ENCODE measurements around the gene PLD4.
"Not testable (repeated sequence)": the region's sequence is repeated elsewhere in the genome, so short reads cannot be mapped to it uniquely, and the experiment has no call there.

The PLD4 gene

GRCh38 chr14:104942586-104942985 is 17.9 kb downstream of the PLD4 start:
- no peak for DNase-seq

- DNase-seq, result not testable (repeated sequence)
Measured at GRCh38 chr14:104943216-104944015, 18.7 kb downstream of the PLD4 start.

GRCh38 chr14:104944016-104944308 is 19.3 kb downstream of the PLD4 start:
- not testable (repeated sequence) for DNase-seq

- DNase-seq, result not testable (repeated sequence)
Measured at GRCh38 chr14:104944436-104945205, 19.9 kb downstream of the PLD4 start.

DNA sequence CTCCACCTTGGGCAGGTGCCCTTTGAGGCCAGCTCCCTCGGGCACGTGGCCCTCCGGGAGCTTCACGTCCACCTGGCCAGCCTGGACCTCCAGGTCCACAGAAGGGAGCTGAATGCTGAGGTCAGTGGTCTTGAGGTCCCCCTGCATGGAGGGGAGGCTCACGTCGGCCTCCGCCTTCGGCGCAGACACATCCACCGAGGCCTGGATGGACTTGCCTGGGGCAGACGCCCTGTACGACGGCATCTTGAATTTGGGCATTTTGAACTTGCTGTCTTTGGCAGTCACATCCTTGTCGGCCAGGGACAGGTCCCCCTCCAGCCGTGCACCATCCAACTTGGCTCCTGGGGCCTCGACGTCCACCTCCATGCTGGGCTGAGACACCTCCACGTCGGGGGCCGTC is 20.6 kb downstream of the PLD4 start:
- DNase-seq, result not testable (repeated sequence)

- not testable (repeated sequence) for DNase-seq
Measured at GRCh38 chr14:104945986-104946965, 21.6 kb downstream of the PLD4 start.

DNA sequence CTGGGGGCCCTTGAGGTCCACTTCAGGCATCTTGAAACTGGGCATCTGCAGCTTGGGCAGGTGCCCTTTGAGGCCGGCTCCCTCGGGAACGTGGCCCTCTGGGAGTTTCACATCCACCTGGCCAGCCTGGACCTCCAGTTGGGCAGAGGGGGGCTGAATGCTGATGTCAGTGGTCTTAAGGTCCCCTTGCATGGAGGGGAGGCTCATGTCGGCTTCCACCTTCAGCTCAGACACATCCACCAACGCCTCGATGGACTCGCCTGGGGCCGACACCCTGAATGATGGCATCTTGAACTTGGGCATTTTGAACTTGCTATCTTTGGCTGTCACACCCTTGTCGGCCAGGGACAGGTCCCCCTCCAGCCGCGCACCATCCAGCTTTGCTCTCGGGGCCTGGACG is 22.5 kb downstream of the PLD4 start:
- DNase-seq, result not testable (repeated sequence)

DNA sequence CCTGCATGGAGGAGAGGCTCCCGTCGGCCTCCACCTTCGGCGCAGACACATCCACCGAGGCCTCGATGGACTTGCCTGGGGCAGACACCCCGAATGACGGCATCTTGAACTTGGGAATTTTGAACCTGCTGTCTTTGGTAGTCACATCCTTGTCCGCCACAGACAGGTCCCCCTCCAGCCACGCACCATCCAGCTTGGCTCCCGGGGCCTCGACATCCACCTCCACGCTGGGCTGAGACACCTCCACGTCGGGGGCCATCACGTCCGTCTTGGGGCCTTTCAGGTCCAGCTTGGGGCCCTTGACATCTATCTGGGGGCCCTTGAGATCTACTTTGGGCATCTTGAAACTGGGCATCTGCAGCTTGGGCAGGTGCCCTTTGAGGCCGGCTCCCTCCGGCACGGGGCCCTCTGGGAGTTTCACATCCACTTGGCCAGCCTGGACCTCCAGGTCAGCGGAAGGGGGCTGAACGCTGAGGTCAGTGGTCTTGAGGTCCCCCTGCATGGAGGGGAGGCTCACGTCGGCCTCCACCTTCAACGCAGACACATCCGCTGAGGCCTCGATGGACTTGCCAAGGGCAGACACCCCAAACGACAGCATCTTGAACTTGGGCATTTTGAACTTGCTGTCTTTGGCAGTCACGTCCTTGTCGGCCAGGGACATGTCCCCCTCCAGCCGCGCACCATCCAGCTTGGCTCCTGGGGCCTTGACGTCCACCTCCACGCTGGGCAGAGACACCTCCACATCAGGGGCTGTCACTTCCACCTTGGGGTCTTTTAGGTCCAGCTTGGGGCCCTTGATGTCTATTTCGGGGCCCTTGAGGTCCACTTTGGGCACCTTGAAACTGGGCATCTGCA is 23.4 kb downstream of the PLD4 start:
- not testable (repeated sequence) for DNase-seq

GRCh38 chr14:104948736-104949031 is 24.0 kb downstream of the PLD4 start:
- no peak for DNase-seq

DNA sequence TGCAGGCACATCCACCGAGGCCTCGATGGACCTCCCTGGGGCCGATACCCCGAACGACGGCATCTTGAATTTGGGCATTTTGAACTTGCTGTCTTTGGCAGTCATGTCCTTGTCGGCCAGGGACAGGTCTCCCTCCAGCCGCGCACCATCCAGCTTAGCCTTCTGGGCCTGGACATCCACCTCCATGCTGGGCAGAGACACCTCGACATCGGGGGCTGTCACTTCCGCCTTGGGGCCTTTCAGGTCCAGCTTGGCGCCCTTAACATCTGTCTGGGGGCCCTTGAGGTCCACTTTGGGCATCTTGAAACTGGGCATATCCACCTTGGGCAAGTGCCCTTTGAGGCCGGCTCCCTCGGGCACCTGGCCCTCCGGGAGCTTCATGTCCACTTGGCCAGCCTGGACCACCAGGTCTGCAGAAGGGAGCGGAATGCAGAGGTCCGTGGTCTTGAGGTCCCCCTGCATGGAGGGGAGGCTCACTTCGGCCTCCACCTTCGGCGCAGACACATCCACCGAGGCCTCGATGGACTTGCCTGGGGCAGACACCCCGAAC is 24.8 kb downstream of the PLD4 start:
- not testable (repeated sequence) for DNase-seq

DNA sequence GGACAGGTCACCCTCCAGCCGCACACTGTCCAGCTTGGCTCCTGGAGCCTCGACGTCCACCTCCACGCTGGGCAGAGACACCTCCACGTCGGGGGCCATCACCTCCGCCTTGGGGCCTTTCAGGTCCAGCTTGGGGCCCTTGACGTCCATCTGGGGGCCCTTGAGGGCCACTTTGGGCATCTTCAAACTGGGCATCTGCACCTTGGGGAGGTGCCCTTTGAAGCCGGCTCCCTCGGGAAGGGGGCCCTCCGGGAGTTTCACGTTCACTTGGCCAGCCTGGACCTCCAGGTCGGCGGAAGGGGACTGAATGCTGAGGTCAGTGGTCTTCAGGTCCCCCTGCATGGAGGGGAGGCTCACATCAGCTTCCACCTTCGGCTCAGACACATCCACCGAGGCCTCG is 25.3 kb downstream of the PLD4 start:
- DNase-seq, result no peak

DNA sequence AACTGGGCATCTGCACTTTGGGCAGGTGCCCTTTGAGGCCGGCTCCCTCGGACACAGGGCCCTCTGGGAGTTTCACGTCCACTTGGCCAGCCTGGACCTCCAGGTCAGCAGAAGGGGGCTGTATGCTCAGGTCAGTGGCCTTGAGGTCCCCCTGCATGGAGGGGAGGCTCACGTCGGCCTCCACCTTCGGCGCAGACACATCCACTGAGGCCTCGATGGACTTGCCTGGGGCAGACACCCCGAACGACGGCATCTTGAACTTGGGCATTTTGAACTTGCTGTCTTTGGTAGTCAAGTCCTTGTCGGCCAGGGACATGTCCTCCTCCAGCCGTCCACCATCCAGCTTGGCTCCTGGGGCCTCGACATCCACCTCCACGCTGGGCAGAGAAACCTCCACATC is 26.0 kb downstream of the PLD4 start:
- not testable (repeated sequence) for DNase-seq

DNA sequence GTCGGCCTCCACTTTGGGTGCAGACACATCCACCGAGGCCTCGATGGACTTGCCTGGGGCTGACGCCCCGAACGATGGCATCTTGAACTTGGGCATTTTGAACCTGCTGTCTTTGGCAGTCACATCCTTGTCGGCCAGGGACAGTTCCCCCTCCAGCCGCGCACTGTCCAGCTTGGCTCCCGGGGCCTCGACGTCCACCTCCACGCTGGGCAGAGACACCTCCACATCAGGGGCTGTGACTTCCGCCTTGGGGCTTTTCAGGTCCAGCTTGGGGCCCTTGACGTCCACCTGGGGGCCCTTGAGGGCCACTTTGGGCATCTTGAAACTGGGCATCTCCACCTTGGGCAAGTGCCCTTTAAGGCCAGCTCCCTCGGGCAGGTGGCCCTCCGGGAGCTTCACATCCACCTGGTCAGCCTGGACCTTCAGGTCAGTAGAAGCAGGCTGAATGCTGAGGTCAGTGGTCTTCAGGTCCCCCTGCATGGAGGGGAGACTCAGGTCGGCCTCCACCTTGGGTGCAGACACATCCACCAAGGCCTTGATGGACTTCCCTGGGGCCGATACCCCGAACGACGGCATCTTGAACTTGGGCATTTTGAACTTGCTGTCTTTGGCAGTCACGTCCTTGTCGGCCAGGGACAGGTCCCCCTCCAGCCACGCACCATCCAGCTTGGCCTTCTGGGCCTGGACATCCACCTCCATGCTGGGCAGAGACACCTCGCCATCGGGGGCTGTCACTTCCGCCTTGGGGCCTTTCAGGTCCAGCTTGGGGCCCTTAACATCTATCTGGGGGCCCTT is 27.4 kb downstream of the PLD4 start:
- not testable (repeated sequence) for DNase-seq

DNA sequence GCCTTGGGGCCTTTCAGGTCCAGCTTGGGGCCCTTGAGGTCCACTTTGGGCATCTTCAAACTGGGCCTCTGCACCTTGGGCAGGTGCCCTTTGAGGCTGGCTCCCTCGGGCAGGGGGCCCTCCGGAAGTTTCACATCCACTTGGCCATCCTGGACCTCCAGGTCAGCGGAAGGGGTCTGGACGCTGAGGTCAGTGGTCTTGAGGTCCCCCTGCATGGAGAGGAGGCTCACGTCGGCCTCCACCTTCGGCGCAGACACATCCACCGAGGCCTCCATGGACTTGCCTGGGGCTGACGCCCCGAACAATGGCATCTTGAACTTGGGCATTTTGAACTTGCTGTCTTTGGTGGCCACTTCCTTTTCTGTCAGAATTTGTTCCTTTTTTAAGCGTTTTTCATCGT is 28.4 kb downstream of the PLD4 start:
- no peak for DNase-seq

GRCh38 chr14:104953896-104954656 is 29.4 kb downstream of the PLD4 start:
- no peak for DNase-seq

- DNase-seq, result no peak
Measured at GRCh38 chr14:104954746-104955395, 30.2 kb downstream of the PLD4 start.

- DNase-seq, result no peak
Measured at GRCh38 chr14:104955396-104955770, 30.7 kb downstream of the PLD4 start.

GRCh38 chr14:104956290-104956890 is 31.7 kb downstream of the PLD4 start:
- DNase-seq, result no peak

Measured in stimulated activated CD4-positive, alpha-beta T cell treated with anti-CD3 and anti-CD28 coated beads, Interleukin-1b, Interleukin-23, amount 100 ng/mL, for 48 hours (primary cell).